GM06990 (cell line): Measurements from ENCODE around the gene GEN1.
A peak's percentile ranks its signal among the peaks of the same experiment; 100 is the strongest.

ENCODE experiments used
- DNase-seq: peaks from one replicate; pipeline ENCODE4 v3.0.0-alpha.2; 2011; ENCODE audit not compliant: insufficient read length; ENCODE audit errors: extremely low read depth
- H3K27me3 ChIP-seq: replicated peaks from 2 replicates; pipeline ENCODE4 v1.6.0; 2011; ENCODE audit warnings: low read length; ENCODE audit not compliant: control insufficient read depth, insufficient read depth
- H3K36me3 ChIP-seq: 2 replicates; pipeline ENCODE4 v1.5.1; 2011; ENCODE audit warnings: low read length; ENCODE audit not compliant: control insufficient read depth, insufficient read depth
- H3K4me3 ChIP-seq: replicated peaks from 2 replicates; pipeline ENCODE4 v1.5.1; 2011; ENCODE audit warnings: low read depth, mild to moderate bottlenecking, control low read depth, low read length
- TF ChIP-seq, protein P1 (sequence below): IDR thresholded peaks from 2 replicates; pipeline ENCODE4 v1.5.1; 2011; ENCODE audit warnings: low read length, control low read depth, mild to moderate bottlenecking, inconsistent platforms; ENCODE audit not compliant: insufficient read depth, poor library complexity, severe bottlenecking

Gene GEN1

DNA sequence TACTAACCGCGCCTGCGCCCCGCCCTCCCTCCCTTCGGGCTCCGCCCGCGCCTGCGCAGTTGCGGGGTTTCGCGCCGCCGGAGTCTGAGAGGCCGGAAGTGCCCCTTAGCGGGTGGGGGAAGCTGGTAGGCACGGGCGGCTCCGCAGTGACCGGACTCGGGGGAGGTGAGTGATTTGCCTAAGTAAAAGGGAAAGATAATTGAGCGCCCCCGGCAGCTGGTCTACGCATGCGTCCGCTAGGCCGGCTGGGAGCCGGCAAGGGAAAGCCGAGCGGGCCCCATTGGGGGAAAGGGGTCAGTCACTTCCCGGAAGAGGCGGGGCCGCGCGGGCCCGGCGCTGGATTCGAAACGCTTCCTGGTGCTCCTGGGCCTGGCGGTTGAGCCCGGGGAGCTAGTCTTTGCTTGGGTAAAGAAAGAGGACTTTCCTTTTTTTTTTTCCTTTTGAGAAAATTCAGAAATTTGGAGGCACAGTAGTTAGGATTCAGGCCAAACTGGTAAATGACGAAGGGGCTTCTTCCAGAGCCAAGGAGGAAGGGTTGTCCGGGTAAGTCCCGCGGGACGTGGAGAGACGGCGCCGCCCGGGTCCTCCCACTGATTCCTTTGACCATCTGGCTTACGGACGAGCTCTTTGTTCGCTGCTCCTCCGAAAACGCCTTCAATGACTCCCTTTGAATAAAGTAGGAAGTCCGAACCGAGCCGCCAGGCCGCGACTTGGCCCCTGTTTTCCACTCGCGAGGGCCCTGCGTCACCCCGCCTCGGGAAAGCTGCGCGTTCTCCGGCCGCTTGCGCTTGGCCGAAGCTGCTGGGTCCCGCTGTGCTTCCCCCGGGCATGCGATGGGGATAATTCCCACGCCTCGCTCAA lies at the start of gene GEN1, which contains the start of gene SMC6:
GEN1 (plus strand) TSS at position 336 of the 861 bp plus-strand sequence. CDS start 5,806 bp downstream, outside the sequence.
SMC6 (minus strand) TSS at position 8 of the 861 bp plus-strand sequence. CDS start 7,864 bp downstream, outside the sequence.
- Histone ChIP-seq H3K36me3 (no peaks in the 10 kb centered on the region), H3K27me3 (no peaks in the 10 kb centered on the region), H3K4me3 (peak within 1 kb of the TSS; percentile 93)
- DNase-seq: peak; percentile 98
- TF ChIP-seq, protein P1, sequence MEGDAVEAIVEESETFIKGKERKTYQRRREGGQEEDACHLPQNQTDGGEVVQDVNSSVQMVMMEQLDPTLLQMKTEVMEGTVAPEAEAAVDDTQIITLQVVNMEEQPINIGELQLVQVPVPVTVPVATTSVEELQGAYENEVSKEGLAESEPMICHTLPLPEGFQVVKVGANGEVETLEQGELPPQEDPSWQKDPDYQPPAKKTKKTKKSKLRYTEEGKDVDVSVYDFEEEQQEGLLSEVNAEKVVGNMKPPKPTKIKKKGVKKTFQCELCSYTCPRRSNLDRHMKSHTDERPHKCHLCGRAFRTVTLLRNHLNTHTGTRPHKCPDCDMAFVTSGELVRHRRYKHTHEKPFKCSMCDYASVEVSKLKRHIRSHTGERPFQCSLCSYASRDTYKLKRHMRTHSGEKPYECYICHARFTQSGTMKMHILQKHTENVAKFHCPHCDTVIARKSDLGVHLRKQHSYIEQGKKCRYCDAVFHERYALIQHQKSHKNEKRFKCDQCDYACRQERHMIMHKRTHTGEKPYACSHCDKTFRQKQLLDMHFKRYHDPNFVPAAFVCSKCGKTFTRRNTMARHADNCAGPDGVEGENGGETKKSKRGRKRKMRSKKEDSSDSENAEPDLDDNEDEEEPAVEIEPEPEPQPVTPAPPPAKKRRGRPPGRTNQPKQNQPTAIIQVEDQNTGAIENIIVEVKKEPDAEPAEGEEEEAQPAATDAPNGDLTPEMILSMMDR: no peak

DNA sequence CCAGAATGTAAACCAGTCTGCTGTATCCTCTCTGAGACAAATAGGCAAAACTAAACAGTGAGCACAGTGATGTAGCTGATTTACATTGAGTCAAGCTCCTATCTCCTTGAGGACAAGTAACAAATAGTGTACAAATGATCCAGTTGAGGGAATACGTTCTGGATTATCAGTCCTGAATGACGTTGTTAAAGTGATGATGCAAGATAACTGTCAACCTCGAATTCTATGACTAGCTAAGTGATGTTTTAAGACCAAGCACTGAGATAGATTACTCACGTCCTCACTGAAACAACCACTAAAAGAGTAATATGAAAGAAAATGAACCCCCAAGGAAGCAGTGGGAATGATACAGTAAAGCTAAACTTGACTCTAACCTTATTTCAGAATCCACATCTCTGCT lies 47.1 kb upstream of the GEN1 start:
- TF ChIP-seq, protein P1: no peak
- DNase-seq: no peak
- H3K27me3 ChIP-seq: no peaks in the 10 kb centered on the region
- peaks cover 7% of the 10 kb centered on the region for H3K36me3 ChIP-seq
- no peak overlapping the region for H3K4me3 ChIP-seq

- H3K36me3 ChIP-seq: peaks cover 10% of the 10 kb centered on the region
- TF ChIP-seq, protein P1: no peak
These were observed 45.4 kb upstream of the GEN1 start for GRCh38 chr2:17708501-17708900.

GRCh38 chr2:17709897-17710296 lies 44.0 kb upstream of the GEN1 start:
- H3K4me3 ChIP-seq: no peak overlapping the region
- no peaks in the 10 kb centered on the region for H3K27me3 ChIP-seq
- TF ChIP-seq, protein P1: no peak
- peaks cover 15% of the 10 kb centered on the region for H3K36me3 ChIP-seq
- DNase-seq: no peak

More at GRCh38 chr2:17708501-17708900, 45.4 kb upstream of the GEN1 start:
- Histone ChIP-seq H3K27me3 (no peaks in the 10 kb centered on the region), H3K4me3 (no peak overlapping the region)
- no peak for DNase-seq

DNA sequence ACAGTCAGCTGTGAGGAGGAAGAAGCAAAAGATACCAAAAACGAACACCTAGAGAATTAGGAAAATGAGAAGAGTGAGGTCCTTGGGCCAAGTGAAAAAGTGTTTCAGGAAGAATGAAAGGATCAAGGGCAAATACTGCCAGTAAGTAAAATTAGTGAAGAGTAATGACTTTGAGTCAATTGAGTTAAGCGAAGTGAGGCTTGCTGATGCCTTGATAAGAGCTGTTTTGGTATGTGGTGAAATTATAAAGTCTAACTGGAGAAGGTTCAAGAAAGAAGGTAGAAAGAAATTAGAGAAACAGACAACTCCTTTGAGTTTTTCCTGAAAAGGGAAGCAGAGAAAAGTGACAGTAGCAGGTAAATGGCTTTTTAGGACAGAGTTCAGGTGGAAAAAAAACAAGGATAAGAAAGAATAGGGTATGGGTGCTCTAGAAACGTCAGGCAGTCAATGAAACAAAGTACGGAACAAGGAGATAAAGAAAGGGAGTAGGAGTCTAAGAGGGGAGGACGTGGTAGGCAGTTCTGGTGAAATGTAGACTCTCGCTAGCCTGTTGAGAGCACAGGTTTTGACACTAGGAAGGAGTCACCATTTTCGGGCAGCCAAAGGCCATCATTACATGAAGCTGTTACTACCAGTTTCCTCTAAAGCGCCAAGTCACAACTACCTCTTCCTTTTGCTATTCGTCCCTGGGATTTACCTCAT lies 43.2 kb upstream of the GEN1 start:
- Histone ChIP-seq H3K27me3 (no peaks in the 10 kb centered on the region), H3K36me3 (peaks cover 15% of the 10 kb centered on the region)
- TF ChIP-seq, protein P1: no peak

More for the DNA sequence above, 43.2 kb upstream of the GEN1 start:
- no peak overlapping the region for H3K4me3 ChIP-seq
- no peak for DNase-seq
